Liver (tissue), 3 donors: ENCODE data around the gene PLPP6.

Source experiments
- ATF3 ChIP-seq: IDR thresholded peaks from 2 replicates; pipeline ENCODE4 v1.6.1; 2016; ENCODE audit warnings: antibody characterized with exemption
- CTCF ChIP-seq: fragments of 150-350 bp; IDR thresholded peaks from 2 replicates; pipeline ENCODE4 v1.5.1; 2017; ENCODE audit warnings: improper control_type of control experiment, low read depth, low read length; ENCODE audit not compliant: missing input control
- EGR1 ChIP-seq, 2 donors: IDR thresholded peaks; 2 replicates each; pipeline ENCODE4 v1.6.1; 2016 to 2018; ENCODE audit warnings: antibody characterized with exemption in 2 of 2, low read depth in 2 of 2
- GABPA ChIP-seq, 2 donors: IDR thresholded peaks in 1 of 2; conservative IDR thresholded peaks in 1 of 2; 2 replicates each; pipeline ENCODE4 v1.6.1; 2016; ENCODE audit warnings: antibody characterized with exemption in 2 of 2, mild to moderate bottlenecking in 1 of 2, moderate library complexity in 1 of 2
- HNF4G ChIP-seq: IDR thresholded peaks from 2 replicates; pipeline ENCODE4 v1.6.1; 2016; ENCODE audit warnings: antibody characterized with exemption
- RAD21 ChIP-seq, 2 donors: IDR thresholded peaks; 2 replicates each; pipeline ENCODE4 v1.6.1; 2016; ENCODE audit warnings: antibody characterized with exemption in 2 of 2, mild to moderate bottlenecking in 2 of 2
- RXRA ChIP-seq, 2 donors: IDR thresholded peaks; 2 replicates each; pipeline ENCODE4 v1.6.1; 2017 to 2018; ENCODE audit warnings: antibody characterized with exemption in 2 of 2, mild to moderate bottlenecking in 1 of 2
- TAF1 ChIP-seq: conservative IDR thresholded peaks from 2 replicates; pipeline ENCODE4 v1.6.1; 2016; ENCODE audit warnings: antibody characterized with exemption, mild to moderate bottlenecking
- YY1 ChIP-seq: IDR thresholded peaks from 2 replicates; pipeline ENCODE4 v1.6.1; 2016; ENCODE audit warnings: antibody characterized with exemption, mild to moderate bottlenecking
- TF ChIP-seq, protein P1 (sequence below): IDR thresholded peaks from 2 replicates; pipeline ENCODE4 v1.6.1; 2016; ENCODE audit warnings: antibody characterized with exemption, mild to moderate bottlenecking
- donor health status: healthy.
- donor health status: healthy.

DNA sequence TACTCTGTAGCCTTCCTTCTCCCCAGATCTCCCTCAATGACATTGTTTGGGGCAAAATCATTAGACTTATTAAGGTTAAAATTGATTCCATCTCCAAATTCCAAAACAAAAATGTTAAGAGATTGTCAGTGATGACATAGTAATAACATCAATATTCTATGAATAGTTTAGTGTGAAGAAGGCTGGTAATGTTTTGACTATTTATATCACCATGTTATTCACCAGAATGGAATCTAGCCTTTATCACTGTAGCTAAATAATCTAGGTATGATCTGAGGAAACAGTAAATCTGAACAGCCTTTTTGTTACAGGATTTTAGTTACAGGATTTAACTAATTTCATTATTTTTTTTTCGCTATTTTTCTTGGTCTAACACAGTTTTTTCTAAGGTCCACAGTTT, 929 bp upstream of the PLPP6 start:
- TF ChIP-seq CTCF (no peak), HNF4G (no peak), GABPA (IDR thresholded peaks at IDR 0.05 in 1 of 2, conservative IDR thresholded peaks at IDR 0.05 in 1 of 2) (no peak), TAF1 (no peak), ATF3 (no peak), YY1 (no peak), RXRA (IDR thresholded peaks at IDR 0.05) (no peak), RAD21 (IDR thresholded peaks at IDR 0.05) (no peak), EGR1 (IDR thresholded peaks at IDR 0.05; ENCODE audit: low read depth in 2 of 2) (no peak)
- TF ChIP-seq, protein P1, sequence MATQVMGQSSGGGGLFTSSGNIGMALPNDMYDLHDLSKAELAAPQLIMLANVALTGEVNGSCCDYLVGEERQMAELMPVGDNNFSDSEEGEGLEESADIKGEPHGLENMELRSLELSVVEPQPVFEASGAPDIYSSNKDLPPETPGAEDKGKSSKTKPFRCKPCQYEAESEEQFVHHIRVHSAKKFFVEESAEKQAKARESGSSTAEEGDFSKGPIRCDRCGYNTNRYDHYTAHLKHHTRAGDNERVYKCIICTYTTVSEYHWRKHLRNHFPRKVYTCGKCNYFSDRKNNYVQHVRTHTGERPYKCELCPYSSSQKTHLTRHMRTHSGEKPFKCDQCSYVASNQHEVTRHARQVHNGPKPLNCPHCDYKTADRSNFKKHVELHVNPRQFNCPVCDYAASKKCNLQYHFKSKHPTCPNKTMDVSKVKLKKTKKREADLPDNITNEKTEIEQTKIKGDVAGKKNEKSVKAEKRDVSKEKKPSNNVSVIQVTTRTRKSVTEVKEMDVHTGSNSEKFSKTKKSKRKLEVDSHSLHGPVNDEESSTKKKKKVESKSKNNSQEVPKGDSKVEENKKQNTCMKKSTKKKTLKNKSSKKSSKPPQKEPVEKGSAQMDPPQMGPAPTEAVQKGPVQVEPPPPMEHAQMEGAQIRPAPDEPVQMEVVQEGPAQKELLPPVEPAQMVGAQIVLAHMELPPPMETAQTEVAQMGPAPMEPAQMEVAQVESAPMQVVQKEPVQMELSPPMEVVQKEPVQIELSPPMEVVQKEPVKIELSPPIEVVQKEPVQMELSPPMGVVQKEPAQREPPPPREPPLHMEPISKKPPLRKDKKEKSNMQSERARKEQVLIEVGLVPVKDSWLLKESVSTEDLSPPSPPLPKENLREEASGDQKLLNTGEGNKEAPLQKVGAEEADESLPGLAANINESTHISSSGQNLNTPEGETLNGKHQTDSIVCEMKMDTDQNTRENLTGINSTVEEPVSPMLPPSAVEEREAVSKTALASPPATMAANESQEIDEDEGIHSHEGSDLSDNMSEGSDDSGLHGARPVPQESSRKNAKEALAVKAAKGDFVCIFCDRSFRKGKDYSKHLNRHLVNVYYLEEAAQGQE: no peak
